Testis (tissue), 3 donors: ENCODE measurements around the gene CCL17. TPM values are rescaled to one million over a fixed set of nuclear protein-coding genes. Genes with fewer than 3 reads are reported as not detected.

ENCODE experiments used
- DNase-seq: peaks from one replicate; pipeline ENCODE4 v3.0.0-alpha.2; 2019
- H3K27ac ChIP-seq, 2 donors: fragments of 200-600 bp; sonication (generic); one replicate each; pipeline ENCODE4 v1.5.1; 2019
- H3K27me3 ChIP-seq: fragments of 200-600 bp; sonication (generic); one replicate; pipeline ENCODE4 v1.5.1; 2019
- H3K36me3 ChIP-seq: fragments of 200-600 bp; sonication (generic); one replicate; pipeline ENCODE4 v1.5.1; 2017; ENCODE audit warnings: low read depth; ENCODE audit errors: missing control alignments
- H3K4me1 ChIP-seq: fragments of 200-600 bp; sonication (generic); one replicate; pipeline ENCODE4 v1.5.1; 2019
- H3K4me3 ChIP-seq, 2 donors: fragments of 200-600 bp; sonication (generic); one replicate each; pipeline ENCODE4 v1.5.1; 2017 to 2019
- H3K9me3 ChIP-seq: fragments of 200-600 bp; sonication (generic); one replicate; pipeline ENCODE4 v1.5.1; 2017
- CTCF ChIP-seq, 3 experiments: fragments of 450-650 bp in 2 of 3; fragments of 200-600 bp in 1 of 3; sonication (generic) in 1 of 3; IDR thresholded peaks; one replicate each; pipeline ENCODE4 v1.5.1; 2016 to 2019; ENCODE audit warnings: antibody characterized with exemption in 3 of 3, mild to moderate bottlenecking in 2 of 3, moderate library complexity in 1 of 3
- POLR2A ChIP-seq: fragments of 450-650 bp; IDR thresholded peaks from one replicate; pipeline ENCODE4 v1.6.1; 2017; ENCODE audit warnings: antibody characterized with exemption, mild to moderate bottlenecking, moderate library complexity
- WGBS, 2 donors: methylation state at CpG; one replicate each; pipeline ENCODE4 v1.1.5; 2018; 5-methylcytosine and 5-hydroxymethylcytosine counted together
- intact Hi-C: fragments of 100-400 bp; cut with DNase I; formaldehyde crosslinking; loops from one replicate; pipeline ENCODE4 v1.15.1; 2023; ENCODE audit warnings: low total_unique reads
- polyA plus RNA-seq: library from polyadenylated mRNA; stranded (reverse); fragments of 350-450 nt; fragmentation: Illumina TruSeq; extraction: RNeasy Lipid Tissue Mini Kit (QIAGEN cat#74804); gene quantifications from one replicate; pipeline ENCODE4 v1.2.3, GENCODE V29; 2014; ENCODE audit warnings: low read depth, low replicate concordance; ENCODE audit not compliant: insufficient read depth
- total RNA-seq, 2 donors: library from RNA; depleted of rRNA; stranded (reverse); fragments of >200 nt; gene quantifications; one replicate each; pipeline ENCODE4 v1.2.3, GENCODE V29; 2016

The CCL17 gene
- total and polyA plus RNA-seq, 3 donors from 2014 or later = 0.81 to 4.0 TPM; not detected in 1

GRCh38 chr16:57390636-57391295, 13.8 kb upstream of the CCL17 start:
- 68 to 72% methylated on average over 5 of the region's 5 CpGs for WGBS, 2 donors
- Histone ChIP-seq H3K27ac (no peak overlapping the region), H3K36me3 (no peaks in the 10 kb centered on the region), H3K9me3 (no peaks in the 10 kb centered on the region), H3K27me3 (no peaks in the 10 kb centered on the region), H3K4me3 (no peak overlapping the region), H3K4me1 (peaks cover 13% of the 10 kb centered on the region)
- intact Hi-C loops = no loop called here
- TF ChIP-seq POLR2A = no peak
- no peak for DNase-seq

GRCh38 chr16:57391300-57391699, 13.3 kb upstream of the CCL17 start:
- WGBS, 2 donors = 83 to 92% methylated on average over 4 of the region's 4 CpGs
- no peaks in the 10 kb centered on the region for H3K36me3 ChIP-seq
- no peak for TF ChIP-seq CTCF (IDR thresholded peaks at IDR 0.05)
- no peak for TF ChIP-seq POLR2A

GRCh38 chr16:57391708-57392107, 12.9 kb upstream of the CCL17 start:
- TF ChIP-seq POLR2A (no peak), CTCF (IDR thresholded peaks at IDR 0.05) (no peak)
- Histone ChIP-seq H3K27me3 (no peaks in the 10 kb centered on the region), H3K4me3 (no peak overlapping the region), H3K36me3 (no peaks in the 10 kb centered on the region), H3K27ac (no peak overlapping the region), H3K9me3 (no peaks in the 10 kb centered on the region), H3K4me1 (peaks cover 7% of the 10 kb centered on the region)
- intact Hi-C loops = no loop called here
- DNase-seq = no peak
- 84 to 96% methylated on average over 5 of the region's 5 CpGs for WGBS, 2 donors

More at GRCh38 chr16:57391300-57391699, 13.3 kb upstream of the CCL17 start:
- H3K27me3 ChIP-seq = no peaks in the 10 kb centered on the region
- peaks cover 11% of the 10 kb centered on the region for H3K4me1 ChIP-seq
- no peak overlapping the region for H3K27ac ChIP-seq
- intact Hi-C loops = no loop called here
- H3K4me3 ChIP-seq = no peak overlapping the region
- no peak for DNase-seq
- H3K9me3 ChIP-seq = no peaks in the 10 kb centered on the region

GRCh38 chr16:57392694-57393093, 11.9 kb upstream of the CCL17 start:
- intact Hi-C loops = no loop called here
- H3K36me3 ChIP-seq = no peaks in the 10 kb centered on the region
- H3K27me3 ChIP-seq = no peaks in the 10 kb centered on the region
- TF ChIP-seq CTCF (IDR thresholded peaks at IDR 0.05) (no peak), POLR2A (no peak)
- no peaks in the 10 kb centered on the region for H3K4me1 ChIP-seq
- H3K9me3 ChIP-seq = no peaks in the 10 kb centered on the region
- H3K4me3 ChIP-seq = no peak overlapping the region
- WGBS, 2 donors = 83 to 87% methylated on average over 1 of the region's 1 CpG
- H3K27ac ChIP-seq = no peak overlapping the region
- no peak for DNase-seq

GRCh38 chr16:57394444-57394843, 10.1 kb upstream of the CCL17 start:
- 73 to 100% methylated on average over 3 to 7 of the region's 7 CpGs for WGBS, 2 donors
- Histone ChIP-seq H3K27ac (no peak overlapping the region), H3K27me3 (no peaks in the 10 kb centered on the region), H3K4me1 (no peaks in the 10 kb centered on the region), H3K9me3 (no peaks in the 10 kb centered on the region), H3K36me3 (no peaks in the 10 kb centered on the region), H3K4me3 (no peak overlapping the region)
- intact Hi-C loops = no loop called here
- TF ChIP-seq POLR2A (no peak), CTCF (IDR thresholded peaks at IDR 0.05) (no peak)
- no peak for DNase-seq
